HEK293 (cell line): ENCODE data around the gene ANKRD44.

ENCODE experiments used
- TCF7L2 ChIP-seq: IDR thresholded peaks from 2 replicates; pipeline ENCODE4 v1.6.1; 2011; ENCODE audit warnings: low read depth, mild to moderate bottlenecking, inconsistent platforms, low read length, moderate library complexity, borderline replicate concordance
- ZBTB7A ChIP-seq: fragments of 450-650 bp; formaldehyde crosslinking; IDR thresholded peaks from 2 replicates; pipeline ENCODE4 v1.5.1; 2016; ENCODE audit warnings: low read depth, missing biosample characterization, missing genetic modification characterization
- ZFP37 ChIP-seq: fragments of 450-650 bp; formaldehyde crosslinking; IDR thresholded peaks from 2 replicates; pipeline ENCODE4 v1.5.1; 2016; ENCODE audit warnings: missing biosample characterization, missing genetic modification characterization
- ZNF24 ChIP-seq: fragments of 450-650 bp; formaldehyde crosslinking; IDR thresholded peaks from 2 replicates; pipeline ENCODE4 v1.5.1; 2016; ENCODE audit warnings: missing biosample characterization, missing genetic modification characterization
- ZNF274 ChIP-seq, 2 experiments: fragments of 200-500 bp in 1 of 2; fragments of 450-650 bp in 1 of 2; sonication (Bioruptor generic) in 1 of 2; formaldehyde crosslinking in 1 of 2; IDR thresholded peaks; 2 replicates each; pipeline versions ENCODE4 v1.5.1 to v1.6.1; 2014 to 2016; ENCODE audit warnings: borderline replicate concordance in 1 of 2, inconsistent platforms in 1 of 2, low read length in 1 of 2, missing biosample characterization in 1 of 2, missing genetic modification characterization in 1 of 2
- ZNF311 ChIP-seq: fragments of 450-650 bp; formaldehyde crosslinking; IDR thresholded peaks from 2 replicates; pipeline ENCODE4 v1.5.1; 2017; ENCODE audit warnings: missing biosample characterization, missing genetic modification characterization, borderline replicate concordance
- ZNF335 ChIP-seq: fragments of 450-650 bp; formaldehyde crosslinking; conservative IDR thresholded peaks from 2 replicates; pipeline ENCODE4 v1.5.1; 2016; ENCODE audit warnings: missing biosample characterization, missing genetic modification characterization
- ZNF510 ChIP-seq: fragments of 450-650 bp; formaldehyde crosslinking; IDR thresholded peaks from 2 replicates; pipeline ENCODE4 v1.5.1; 2018; ENCODE audit warnings: mild to moderate bottlenecking, missing genetic modification characterization, missing biosample characterization; ENCODE audit not compliant: insufficient replicate concordance
- TF ChIP-seq, protein P1 (sequence below): fragments of 450-650 bp; formaldehyde crosslinking; IDR thresholded peaks from 2 replicates; pipeline ENCODE4 v1.5.1; 2016; ENCODE audit warnings: missing biosample characterization, missing genetic modification characterization
- TF ChIP-seq, protein P2 (sequence below): fragments of 450-650 bp; formaldehyde crosslinking; IDR thresholded peaks from 2 replicates; pipeline ENCODE4 v1.5.1; 2016; ENCODE audit warnings: missing biosample characterization, missing genetic modification characterization
- TF ChIP-seq, protein P3 (sequence below): fragments of 450-650 bp; formaldehyde crosslinking; IDR thresholded peaks from 2 replicates; pipeline ENCODE4 v1.5.1; 2016; ENCODE audit warnings: missing biosample characterization, missing genetic modification characterization

DNA sequence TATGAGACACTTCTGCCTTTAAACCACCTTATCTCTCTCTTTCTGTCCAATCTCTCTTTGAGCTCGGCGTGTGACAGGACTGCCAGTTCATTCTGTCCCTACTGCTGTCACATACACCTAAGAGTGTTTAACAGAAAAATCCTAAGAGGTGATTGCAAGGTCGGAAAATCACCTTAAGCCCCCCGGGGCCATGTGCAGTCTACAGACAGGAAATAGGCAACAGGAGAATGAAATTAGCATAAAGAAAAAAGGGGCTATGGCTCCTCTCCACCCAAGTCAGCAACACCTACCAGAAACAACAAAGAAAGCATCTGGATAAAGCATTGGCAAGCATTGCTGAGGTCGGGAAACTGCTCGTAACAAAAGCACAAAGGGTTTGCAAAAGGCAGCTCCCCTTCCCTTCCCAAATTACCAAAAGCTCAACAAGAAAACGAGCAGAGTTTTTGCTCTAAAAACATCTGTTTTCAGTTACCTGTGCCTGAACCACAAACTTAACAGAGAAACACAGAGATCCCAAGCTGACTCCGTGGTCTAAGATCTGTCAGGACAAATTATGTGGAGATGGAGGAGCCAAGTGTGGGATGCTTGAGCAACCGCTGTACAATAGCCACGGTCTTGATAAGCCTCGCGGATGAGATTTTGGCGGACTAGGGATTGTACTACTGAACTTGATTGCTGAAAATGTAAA is 30.4 kb downstream of the ANKRD44 start:
- TF ChIP-seq, protein P1, sequence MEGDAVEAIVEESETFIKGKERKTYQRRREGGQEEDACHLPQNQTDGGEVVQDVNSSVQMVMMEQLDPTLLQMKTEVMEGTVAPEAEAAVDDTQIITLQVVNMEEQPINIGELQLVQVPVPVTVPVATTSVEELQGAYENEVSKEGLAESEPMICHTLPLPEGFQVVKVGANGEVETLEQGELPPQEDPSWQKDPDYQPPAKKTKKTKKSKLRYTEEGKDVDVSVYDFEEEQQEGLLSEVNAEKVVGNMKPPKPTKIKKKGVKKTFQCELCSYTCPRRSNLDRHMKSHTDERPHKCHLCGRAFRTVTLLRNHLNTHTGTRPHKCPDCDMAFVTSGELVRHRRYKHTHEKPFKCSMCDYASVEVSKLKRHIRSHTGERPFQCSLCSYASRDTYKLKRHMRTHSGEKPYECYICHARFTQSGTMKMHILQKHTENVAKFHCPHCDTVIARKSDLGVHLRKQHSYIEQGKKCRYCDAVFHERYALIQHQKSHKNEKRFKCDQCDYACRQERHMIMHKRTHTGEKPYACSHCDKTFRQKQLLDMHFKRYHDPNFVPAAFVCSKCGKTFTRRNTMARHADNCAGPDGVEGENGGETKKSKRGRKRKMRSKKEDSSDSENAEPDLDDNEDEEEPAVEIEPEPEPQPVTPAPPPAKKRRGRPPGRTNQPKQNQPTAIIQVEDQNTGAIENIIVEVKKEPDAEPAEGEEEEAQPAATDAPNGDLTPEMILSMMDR (tag by site-specific recombination), result no peak
- no peak for TF ChIP-seq ZNF311 (tag by site-specific recombination)
- TF ChIP-seq ZNF24 (tag by site-specific recombination), result no peak
- no peak for TF ChIP-seq TCF7L2
- no peak for TF ChIP-seq ZNF274 (IDR thresholded peaks at IDR 0.05; ENCODE audit: low read length)
- no peak for TF ChIP-seq ZNF274 (tag by site-specific recombination; IDR thresholded peaks at IDR 0.05; ENCODE audit: borderline replicate concordance)
- TF ChIP-seq ZFP37 (tag by site-specific recombination), result no peak
- TF ChIP-seq ZNF510 (tag by site-specific recombination), result no peak
- TF ChIP-seq ZBTB7A, result no peak
- TF ChIP-seq, protein P2, sequence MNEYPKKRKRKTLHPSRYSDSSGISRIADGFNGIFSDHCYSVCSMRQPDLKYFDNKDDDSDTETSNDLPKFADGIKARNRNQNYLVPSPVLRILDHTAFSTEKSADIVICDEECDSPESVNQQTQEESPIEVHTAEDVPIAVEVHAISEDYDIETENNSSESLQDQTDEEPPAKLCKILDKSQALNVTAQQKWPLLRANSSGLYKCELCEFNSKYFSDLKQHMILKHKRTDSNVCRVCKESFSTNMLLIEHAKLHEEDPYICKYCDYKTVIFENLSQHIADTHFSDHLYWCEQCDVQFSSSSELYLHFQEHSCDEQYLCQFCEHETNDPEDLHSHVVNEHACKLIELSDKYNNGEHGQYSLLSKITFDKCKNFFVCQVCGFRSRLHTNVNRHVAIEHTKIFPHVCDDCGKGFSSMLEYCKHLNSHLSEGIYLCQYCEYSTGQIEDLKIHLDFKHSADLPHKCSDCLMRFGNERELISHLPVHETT (tag by site-specific recombination), result no peak
- no peak for TF ChIP-seq ZNF335 (tag by site-specific recombination)
- TF ChIP-seq, protein P3, sequence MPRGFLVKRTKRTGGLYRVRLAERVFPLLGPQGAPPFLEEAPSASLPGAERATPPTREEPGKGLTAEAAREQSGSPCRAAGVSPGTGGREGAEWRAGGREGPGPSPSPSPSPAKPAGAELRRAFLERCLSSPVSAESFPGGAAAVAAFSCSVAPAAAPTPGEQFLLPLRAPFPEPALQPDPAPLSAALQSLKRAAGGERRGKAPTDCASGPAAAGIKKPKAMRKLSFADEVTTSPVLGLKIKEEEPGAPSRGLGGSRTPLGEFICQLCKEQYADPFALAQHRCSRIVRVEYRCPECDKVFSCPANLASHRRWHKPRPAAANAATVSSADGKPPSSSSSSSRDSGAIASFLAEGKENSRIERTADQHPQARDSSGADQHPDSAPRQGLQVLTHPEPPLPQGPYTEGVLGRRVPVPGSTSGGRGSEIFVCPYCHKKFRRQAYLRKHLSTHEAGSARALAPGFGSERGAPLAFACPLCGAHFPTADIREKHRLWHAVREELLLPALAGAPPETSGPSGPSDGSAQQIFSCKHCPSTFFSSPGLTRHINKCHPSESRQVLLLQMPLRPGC (tag by site-specific recombination), result no peak
